Measurements from ENCODE around the gene CDKAL1.

DNA sequence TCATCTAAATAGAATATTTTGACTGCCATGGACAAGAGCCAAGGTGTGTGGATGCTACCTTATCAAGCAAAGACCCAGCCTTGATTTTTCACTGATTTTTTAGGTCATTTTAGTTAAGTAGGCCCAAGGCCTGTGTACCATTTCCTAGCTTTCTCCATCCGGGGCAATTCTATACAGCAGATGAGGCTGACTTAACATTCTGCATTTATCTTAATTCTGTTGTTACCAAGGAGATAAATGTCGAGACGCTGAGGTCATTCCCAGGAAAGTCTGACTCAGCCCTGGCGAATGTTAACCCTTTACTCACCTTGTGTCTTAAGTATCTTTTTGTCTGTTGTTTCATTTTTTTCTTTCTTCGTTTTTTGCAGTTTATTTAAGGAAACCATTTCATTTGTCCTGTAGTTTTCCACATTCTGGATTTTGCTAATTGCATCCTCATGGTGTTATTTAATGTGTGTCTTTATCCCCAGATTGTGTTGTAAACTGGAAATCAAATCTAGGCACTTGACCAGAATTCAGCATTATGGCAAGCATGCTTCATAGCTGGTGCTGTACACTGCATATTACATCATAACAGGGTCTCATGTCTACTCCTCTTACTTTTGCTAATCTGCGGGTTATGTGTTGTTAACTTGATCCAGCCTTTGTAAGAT lies 277.0 kb downstream of the CDKAL1 start:
- TF ChIP-seq CTCF (IDR thresholded peaks at IDR 0.05; ENCODE audit: low read depth, low read length) = no peak
- TF ChIP-seq EZH2phosphoT487 (IDR thresholded peaks at IDR 0.05; ENCODE audit: low read depth) = no peak
